HG02623 (cell line): ENCODE results near the gene OLIG3.

Experiments used
- ATAC-seq: cut with Tn5 transposase; IDR thresholded peaks from one replicate; pipeline ENCODE4 v1.9.1; 2021; ENCODE audit warnings: moderate library complexity; ENCODE audit not compliant: unreplicated experiment

Gene OLIG3

DNA sequence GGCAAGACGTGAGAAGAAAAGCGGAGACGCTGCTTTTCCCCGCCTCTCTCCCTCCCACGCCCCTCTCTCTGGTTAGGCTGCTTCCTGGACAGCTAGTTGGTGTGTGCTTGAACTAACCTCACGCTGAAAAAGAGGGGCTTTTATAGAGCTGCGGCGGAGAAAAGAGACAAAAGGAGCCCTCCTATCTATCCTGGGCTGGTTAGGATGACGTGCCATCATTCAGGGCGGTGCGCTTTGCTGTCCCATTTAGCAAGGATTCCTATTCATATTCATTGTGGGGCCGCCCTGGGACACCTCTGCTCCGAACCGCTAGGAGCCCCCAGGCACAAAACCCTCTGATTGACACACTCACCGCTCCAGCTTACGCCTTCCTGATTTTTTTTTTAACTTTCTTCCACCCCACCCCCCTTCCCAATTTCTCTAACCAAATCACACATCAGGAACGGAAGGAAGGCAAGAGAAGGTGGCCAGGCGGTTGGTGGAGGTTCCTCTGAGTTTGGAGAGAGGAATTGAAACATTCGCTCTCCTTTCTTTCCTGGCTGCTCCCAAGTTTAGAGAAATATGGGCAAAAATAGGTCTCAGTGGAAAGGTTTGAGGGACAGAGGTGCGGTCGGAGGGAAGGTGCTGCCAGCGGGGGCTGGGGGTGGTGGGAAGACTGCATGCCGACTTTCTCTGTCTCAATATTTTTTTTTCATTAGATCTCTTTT is at the start of gene OLIG3:
OLIG3 (minus strand) TSS at position 114 of the 707 bp plus-strand sequence. CDS start 224 bp downstream, outside the sequence.
- ATAC-seq, result no peak

DNA sequence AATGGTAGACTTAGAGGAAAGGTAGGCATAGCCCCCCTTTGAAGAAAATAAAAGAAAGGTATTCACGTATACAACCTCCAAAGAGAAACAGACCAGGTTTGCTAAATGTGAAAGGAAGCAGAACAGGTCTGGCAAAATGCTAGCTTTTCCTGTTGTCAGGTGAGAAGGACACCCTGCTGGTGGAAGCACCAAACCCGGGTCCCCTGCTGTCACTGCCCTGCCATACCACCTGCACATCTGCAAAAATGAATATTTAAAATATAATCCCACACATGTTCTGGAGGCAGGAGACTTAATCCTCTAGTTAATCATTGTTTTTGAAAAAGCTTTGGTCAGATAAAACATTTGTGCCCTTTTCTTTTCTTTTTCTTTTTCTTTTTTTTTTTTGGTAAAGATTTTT is 48.9 kb upstream of the OLIG3 start:
- no peak for ATAC-seq

DNA sequence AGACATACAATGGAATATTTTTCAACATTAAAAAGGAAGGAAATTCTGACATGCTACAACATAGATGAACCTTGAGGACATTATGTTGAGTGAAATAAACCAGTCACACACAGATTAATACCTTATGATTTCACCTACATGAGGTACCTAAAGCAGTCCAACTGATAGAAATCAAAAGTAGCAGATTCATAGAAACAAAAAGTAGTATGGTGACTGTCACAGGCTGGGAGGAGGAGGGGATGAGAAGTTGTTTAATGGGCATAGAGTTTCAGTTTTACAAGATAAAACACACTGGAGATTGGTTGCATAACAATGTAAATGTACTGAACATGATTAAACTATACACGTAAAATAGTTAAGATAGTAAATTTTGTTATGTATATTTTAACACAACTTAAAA is 48.5 kb upstream of the OLIG3 start:
- ATAC-seq, result no peak

DNA sequence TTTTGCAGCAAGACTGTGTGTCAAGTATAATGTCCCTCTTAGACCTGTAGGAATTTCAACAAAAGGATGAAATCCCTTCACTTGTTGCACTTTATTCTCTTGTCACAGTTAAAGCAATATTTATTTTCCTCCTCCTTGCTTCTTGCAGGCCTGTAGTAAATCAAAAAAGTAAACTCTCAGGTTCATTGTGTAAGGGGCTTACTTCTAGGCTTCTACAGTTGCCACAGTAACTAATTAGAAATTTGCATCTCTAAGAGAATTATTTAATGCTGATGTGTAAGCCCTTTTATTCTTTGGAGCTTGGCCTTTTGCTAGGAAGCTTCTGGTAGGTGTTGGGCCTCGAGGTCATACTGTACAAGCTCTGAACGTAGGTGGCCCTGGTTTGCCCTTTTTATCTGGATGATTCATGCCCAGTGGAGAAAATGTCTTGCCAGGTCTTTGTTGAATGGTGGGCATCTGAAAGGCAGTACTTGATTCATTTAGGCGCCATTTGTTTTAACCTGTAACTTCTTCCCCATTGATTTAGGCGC is 47.4 kb upstream of the OLIG3 start:
- ATAC-seq, result no peak

DNA sequence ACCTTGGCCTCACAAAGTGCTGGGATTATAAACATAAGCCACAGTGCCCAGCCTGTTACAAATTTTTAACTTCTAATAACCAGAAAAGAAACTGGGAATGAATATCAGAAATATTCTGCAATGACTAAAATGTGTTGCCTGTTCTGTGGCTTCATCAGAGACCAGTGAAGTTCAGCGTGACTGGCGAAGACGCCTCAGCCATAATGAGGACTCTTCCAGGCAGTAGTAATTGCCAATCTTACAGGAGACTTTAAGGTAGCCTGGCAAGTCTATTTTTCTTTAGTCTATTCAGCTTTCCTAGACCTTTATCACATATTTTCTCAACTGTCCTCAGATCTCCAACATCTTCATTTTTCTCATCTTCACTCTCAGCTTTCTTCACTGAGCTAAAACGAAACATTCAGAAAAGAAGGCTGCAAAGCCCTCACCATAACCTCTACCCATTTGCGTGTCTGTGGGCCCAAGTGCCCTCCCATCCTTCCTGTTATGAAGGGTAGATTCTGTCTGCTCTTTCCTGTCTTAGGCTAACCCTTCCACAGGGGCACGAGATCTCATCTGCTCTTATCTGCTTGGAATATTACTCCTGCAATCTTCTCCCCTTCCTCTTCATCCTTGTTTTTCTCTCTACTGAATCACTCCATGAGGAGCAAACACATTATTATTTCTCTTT is 42.0 kb upstream of the OLIG3 start:
- ATAC-seq, result no peak

DNA sequence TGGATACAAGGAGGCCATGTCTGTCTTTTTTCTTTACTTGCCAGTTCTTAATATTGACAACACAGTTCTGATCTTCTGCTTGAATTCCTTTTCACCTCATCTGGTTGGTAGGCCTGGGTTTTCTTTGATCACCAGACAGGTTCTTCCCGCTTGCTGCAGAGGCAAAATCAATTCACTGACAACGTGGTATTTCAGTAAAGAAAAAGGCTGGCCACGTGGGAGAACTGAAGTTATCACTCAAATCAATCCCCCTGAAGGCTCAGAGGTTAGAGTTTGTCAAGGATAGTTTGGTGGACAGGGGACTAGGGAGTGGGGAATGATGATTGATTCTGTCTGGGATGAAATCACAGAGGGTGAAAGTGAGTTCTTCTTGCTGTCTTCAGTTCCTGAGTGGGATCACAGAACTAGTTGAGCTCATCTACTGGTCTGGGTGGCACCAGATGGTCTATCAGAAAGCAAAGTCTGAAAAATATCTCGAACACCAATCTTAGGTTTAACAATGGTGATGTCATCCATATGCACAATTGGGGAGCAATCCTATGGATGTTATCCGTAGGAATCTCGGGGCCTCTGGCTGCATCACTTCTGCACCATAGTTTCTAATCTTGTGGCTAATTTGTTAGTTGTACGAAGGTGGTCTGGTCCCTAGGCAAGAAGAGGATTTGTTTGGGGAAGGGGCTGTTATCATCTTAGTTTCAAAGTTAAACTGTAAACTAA is 37.3 kb upstream of the OLIG3 start:
- no peak for ATAC-seq

DNA sequence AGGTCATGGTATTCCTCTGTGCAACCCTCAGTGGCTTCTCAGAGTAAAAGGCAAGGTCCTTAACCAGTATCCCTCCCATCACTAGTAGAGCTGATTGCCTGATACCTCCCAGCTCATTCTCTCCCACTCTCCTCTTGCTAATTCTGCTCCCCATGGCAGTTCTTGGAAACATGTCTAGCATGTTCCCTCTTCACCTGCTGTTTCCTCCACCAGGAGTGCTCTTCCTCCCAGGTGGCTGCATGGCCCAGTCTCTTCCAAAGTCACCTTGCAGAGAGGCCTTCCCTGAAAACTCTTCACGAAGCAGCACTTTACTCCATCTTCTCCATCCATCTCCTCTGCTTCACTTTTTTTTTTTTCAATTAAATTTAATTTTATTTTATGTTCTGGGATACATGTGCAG is 36.2 kb upstream of the OLIG3 start:
- no peak for ATAC-seq

DNA sequence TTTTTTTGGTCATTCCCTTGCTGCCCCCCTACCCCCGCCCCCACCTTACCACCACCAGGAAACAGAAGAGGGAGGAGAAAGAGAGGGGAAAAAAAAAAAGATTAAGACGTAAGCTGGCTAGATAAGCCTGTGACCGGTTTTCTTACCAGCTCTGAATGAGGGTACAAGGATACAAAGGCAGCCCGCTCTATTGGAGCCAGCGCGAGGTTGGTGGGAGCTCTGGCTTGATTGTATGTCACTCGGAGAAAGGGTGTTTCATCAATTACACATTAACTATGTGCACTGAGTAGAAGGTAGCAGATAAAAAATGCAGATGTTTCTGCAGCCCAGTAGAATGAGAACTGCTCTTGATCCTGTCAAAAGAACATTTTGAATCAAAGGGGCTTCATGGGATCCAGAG is 28.6 kb upstream of the OLIG3 start:
- ATAC-seq, result no peak

DNA sequence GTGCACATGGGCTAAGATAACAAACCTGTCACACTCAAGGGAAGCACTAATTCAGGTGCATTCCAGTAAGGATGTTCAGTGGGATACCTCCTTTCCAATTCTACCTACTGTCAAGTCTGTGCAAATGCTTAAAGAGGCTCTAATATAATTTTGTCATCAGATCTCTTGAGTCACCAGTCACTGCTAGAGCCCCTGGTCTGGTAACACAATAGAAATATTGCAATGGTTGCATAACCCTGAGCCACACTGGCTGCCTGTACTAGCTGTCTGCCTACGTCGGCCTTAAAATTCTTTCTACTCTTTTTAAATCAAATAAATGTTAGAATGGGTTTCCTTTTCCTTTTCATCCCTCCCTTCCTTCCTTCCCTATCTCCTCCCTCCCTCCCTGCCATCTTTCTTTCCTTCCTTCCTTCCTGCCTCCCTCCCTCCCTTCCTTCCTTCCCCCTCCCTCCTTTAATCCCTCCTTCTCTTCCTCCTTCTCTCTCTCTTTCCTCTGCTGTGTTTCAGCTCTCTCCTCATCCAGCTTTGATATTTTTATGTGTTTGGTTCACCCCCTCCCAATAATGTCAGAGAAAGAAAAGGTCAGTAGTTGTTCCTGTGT is 28.1 kb upstream of the OLIG3 start:
- no peak for ATAC-seq

DNA sequence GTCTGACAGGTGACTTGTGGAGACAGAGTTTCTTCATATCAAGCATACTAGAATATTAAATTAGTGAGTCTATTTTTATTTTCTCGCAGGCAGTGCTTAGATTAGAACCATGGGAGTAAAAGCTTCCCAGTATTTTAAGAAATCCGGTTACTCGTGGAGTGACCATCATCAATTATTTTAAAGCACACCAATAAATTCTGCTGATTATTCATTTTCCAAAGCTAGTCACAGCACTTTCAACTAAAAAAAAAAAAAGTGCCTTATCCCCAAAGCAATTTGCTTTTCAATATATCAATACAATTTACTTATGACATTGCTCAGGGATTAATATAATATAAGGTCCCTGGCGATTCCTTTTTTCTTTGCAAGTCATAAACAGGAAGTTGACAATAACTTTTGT is 26.3 kb upstream of the OLIG3 start:
- ATAC-seq, result no peak

DNA sequence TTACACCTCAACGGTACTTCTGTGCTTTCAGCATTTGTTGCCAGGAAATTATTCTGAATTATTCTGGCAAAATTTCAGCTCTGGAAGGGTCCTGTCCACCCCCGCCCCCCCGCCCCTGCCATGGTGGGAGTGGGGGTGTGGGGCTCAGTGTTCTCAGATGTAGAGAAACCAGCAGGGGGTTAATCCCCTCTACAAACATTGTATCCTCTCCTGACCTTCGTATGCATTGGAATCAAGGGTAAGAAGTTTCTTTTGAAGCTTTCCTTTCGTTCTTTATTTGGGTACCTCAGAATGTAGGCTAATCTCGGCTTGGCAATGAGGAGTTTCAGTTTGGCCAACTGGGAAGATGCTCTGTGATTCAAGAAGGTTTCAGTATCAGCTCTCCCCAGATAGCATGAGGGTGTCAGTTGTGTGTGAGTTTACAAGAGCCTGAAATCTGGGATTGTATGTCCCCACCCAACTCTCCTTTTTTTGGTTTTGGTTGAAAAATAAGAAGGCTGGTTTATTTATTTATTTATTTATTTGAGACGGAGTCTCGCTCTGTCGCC is 25.5 kb upstream of the OLIG3 start:
- ATAC-seq, result no peak

DNA sequence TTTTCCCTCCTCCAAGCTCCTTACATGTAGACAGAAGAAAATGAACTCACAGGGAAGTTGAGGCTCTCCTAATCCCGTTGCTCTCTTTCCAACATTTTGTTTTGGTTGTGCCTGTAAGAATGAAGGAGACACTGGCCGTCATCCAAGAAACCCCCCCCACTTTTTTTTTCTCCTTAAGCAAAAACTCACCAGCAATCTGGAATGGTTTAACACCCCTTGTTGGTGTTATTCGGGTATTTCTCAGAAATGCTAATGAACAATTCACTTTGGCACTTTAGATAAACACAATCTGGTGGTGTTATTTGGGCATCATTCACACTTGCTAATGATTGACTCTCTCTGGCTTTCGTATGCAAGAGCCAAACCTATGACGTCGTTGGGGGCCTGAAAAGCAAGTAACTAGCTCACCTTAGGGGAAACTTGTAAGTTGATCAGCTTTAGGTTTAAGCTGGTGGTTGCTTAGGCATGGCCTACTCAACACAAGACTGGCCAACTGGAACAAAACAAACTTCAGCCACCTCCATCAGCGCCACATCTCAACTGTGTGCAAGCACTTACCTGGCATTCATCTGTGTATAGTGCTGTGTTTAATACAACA is 24.3 kb upstream of the OLIG3 start:
- no peak for ATAC-seq

DNA sequence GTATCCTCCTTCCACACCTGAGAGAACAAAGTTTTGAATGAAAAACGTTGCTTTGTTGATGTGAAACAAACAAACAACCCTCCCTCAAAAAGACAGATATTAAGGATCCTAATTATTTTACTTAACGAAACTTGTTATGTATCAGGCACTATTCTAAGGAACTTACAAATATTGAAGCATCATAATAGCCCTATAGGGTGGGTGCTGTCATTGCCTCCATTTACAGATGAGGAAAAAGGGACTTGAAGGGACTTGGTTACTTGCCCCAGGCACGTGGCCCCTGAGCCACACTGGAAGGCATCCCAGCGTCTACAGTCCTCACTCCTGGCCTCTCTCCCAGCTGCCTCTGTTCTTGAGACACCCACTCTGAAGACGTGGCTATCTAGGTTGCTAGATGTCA is 20.2 kb upstream of the OLIG3 start:
- ATAC-seq, result no peak

DNA sequence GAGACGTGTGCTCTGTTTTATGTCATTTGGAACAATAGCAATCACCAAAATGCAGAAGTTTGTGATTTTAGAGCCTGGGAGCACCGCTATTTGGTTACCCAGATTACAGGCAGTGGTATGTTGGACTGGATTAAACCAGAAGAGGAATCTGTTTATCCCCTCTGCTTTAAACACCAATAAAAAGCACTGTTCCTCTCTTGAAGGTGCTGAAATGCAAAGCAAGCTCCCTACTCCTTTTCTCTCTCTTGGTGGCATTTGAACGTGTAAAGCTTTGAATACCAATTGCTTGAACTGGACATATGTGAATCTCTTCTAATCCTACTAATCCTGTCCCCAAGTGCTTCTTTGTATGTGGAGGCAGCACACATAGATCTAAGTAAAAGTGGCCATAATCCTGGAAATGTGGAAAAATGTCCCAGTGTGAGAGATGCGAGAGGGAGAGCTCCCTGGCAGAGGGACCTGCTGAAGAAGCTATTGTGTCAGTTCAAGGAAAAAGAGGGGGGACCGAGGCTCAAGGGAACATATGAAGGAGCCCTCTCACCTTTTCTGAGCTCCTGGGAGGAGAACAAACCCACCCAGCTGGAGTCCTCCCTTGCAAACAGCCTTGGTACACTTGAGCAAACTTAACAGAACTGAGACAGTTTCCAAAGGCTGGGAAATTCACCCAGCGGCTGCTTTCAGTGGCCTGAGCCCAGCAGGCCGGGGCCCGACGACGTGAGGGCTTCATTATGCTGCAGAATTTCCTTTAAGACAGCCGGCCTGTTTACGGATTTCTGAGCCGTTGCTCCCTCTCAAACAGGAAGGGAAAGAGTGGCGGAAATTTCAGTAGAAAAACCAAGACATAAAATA is 18.8 kb upstream of the OLIG3 start:
- ATAC-seq, result no peak

DNA sequence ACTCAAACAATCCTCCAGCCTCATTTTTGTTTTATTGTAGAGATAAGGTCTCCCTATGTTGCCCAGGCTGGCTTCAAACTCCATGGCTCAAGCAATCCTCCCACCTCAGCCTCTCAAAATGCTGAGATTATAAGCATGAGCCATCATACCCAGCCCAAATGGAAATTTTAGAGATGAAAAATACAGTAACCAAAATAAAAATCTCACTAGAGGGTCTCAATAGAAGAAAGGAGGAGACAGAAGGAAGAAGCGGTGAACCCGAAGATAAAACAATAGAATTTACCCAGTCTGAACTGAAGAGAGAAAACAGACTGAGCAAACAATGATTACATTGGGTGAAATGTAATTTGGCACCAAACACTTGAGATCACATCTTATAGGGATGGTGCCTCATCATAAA is 16.7 kb upstream of the OLIG3 start:
- no peak for ATAC-seq

DNA sequence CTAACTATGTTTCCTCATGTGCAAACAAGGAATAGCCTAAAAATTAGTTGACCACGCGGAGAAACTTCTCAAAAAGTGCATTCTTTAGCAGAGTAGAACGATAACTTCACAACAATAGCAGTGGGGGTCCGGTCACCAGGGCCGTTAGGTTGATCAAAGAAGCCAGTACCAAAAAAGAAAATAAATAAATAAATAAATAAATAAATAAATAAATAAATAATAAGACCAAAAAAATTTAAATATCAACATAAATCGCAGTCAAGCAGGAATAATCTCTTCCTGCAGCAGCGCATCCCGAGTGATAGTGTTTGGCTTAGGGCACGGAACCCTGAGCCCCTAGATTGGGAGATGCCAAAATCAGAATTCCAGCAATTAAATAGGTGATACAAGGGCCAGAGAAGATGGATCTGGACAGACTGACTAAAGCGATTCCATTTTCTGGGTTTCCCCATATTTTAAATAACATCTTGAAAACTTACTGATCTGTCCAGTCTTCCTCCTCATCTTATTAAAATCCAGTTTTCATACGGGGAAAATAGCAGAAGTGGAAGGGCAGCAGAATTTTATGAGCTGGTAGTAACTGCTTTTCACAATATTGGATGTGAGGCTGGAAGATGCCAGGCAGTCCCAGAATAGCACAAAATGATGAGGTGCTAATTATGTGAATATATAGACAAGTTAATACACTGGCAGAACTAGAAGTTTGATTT is 4.4 kb upstream of the OLIG3 start:
- ATAC-seq, result no peak

DNA sequence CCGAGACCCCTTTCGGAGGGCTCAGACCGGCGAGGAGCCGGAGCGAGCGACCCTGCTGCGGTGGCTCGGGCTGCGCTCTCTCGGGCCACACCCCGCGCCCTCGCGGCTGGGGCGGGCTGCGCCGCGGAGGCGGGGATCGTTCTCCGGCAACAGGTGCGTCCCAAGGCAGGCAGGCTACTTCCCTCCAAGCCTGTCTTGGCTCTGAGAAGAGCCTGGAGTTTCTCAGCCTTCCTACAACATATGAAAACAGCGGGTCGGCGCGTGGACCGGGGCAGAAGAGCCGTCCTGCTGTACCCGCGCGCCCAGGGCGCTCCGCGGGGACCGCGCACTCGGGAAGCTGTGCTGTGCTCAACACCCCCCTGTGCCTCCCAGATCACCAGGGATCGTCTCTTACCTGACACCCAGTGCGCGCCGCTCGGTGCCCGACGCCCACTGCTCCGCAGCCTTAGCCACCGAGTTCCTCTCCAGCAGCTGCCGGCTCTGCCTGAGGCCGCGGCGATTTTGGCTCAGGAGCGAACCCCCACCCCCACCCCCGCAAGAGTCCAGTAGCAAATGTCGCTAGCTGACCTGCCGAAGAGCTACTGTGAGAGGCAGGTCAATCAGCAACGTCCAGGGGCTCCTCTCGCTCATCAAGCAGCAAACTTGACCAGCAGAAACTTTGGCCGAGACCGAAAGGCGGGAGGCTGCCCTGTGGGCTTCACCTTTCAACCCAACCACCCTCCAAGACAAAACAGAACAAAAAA is 3.7 kb upstream of the OLIG3 start:
- ATAC-seq, result no peak

DNA sequence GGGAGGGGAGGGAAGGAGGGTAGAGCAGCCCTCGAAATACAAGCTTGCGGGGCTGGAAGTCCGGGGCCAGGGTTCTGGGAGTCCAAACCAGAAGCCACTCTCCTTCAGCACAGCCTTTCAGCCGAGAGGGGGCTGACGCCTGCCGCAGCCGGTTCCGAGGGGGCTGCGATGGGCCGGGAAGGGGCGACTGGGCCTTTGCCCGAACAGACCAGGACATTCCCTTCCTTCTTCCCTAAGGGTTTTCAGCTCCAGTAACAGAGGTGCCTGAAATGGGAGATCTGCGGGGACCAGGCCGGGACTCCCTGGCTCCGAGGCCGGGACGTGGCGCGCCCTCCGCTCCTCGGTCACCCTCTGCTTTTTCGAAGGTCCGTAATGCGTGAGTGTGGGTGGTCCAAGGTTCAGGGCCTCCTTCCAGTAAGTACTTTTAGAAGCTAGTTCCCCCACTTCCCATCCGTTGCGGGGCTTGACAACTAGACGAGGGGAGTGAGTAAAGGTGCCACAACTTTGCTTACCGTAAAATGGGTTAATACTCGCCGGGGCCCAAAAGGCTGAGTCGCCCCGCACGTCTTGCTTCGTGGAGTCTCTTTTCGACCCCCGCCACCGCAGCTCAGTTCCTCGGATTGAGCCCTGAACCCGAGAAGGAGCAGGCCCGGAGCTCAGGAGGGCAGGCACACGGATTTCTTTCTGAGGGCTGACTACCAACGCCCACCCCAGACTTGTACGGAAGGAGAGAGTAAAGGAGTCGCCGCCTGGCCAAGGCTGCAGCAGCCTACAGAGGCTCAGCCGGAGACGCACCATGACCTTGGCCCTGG is 2.9 kb upstream of the OLIG3 start:
- ATAC-seq, result no peak
